Measurements from ENCODE around the gene ADCYAP1R1. TPM values are rescaled to one million over a fixed set of nuclear protein-coding genes. Genes with fewer than 3 reads are reported as not detected.

Gene ADCYAP1R1
- total RNA-seq, 2 experiments from 2014 or later: not detected

DNA sequence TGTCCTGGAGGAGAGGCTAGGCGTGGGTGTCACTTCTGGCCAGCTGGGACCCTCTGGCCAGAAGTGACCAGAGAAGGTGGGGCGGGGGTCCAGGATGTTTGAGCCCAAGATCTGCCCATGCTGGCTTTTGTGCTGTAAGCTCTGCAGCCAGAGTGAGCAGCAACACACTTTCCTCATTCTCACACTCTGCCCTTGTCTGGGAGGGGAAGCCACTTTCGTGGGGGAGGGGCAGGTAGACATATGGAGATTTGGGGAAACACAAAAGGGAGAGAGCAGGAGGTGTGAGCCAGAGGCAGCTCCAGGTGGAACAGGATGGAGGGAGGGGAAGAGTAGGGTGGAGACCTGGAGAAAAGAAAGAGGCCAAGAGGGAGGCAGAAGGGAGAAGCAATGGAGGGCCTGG is 31.5 kb upstream of the ADCYAP1R1 start:
- BruUV-seq (replicated peaks): no TSS peak
- no peaks in the 10 kb centered on the region for H3K4me1 ChIP-seq (ENCODE audit: insufficient read depth, low read length, poor library complexity, severe bottlenecking)
- CTCF ChIA-PET (ENCODE audit: unreplicated experiment): no interaction called here

GRCh38 chr7:31022117-31022516 is 30.0 kb upstream of the ADCYAP1R1 start:
- CTCF ChIA-PET (ENCODE audit: unreplicated experiment): no interaction called here
- Histone ChIP-seq H3K27ac (ENCODE audit: low read depth, low read length, poor library complexity, severe bottlenecking) (no peak overlapping the region), H3K4me1 (ENCODE audit: insufficient read depth, low read length, poor library complexity, severe bottlenecking) (no peaks in the 10 kb centered on the region), H3K36me3 (ENCODE audit: insufficient read depth, low read length) (no peaks in the 10 kb centered on the region), H4K20me1 (ENCODE audit: insufficient read depth, low read length) (no peaks in the 10 kb centered on the region), H3K4me3 (ENCODE audit: low read depth, low read length, poor library complexity, severe bottlenecking) (no peak overlapping the region), H3K79me2 (ENCODE audit: insufficient read depth, low read depth, low read length) (no peaks in the 10 kb centered on the region), H2AFZ (ENCODE audit: low read length) (no peak overlapping the region), H3K4me2 (ENCODE audit: low read length) (no peak overlapping the region), H3K9me3 (ENCODE audit: low read length) (no peaks in the 10 kb centered on the region), H3K9me2 (ENCODE audit: insufficient read depth, low read length) (no peaks in the 10 kb centered on the region)
- POLR2A ChIA-PET: no interaction called here
- BruUV-seq (replicated peaks): no TSS peak
- no peak for TF ChIP-seq EZH2phosphoT487 (IDR thresholded peaks at IDR 0.05; ENCODE audit: borderline replicate concordance, low read depth, low read length)
- TF ChIP-seq, protein P1, sequence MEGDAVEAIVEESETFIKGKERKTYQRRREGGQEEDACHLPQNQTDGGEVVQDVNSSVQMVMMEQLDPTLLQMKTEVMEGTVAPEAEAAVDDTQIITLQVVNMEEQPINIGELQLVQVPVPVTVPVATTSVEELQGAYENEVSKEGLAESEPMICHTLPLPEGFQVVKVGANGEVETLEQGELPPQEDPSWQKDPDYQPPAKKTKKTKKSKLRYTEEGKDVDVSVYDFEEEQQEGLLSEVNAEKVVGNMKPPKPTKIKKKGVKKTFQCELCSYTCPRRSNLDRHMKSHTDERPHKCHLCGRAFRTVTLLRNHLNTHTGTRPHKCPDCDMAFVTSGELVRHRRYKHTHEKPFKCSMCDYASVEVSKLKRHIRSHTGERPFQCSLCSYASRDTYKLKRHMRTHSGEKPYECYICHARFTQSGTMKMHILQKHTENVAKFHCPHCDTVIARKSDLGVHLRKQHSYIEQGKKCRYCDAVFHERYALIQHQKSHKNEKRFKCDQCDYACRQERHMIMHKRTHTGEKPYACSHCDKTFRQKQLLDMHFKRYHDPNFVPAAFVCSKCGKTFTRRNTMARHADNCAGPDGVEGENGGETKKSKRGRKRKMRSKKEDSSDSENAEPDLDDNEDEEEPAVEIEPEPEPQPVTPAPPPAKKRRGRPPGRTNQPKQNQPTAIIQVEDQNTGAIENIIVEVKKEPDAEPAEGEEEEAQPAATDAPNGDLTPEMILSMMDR (conservative IDR thresholded peaks at IDR 0.05; ENCODE audit: low read length): no peak
- intact Hi-C loops (cut with micrococcal nuclease; ENCODE audit: unreplicated experiment): no loop called here
- no peak for DNase-seq (ENCODE audit: low spot score)

More for the DNA sequence above, 31.5 kb upstream of the ADCYAP1R1 start:
- intact Hi-C loops (cut with micrococcal nuclease; ENCODE audit: unreplicated experiment): no loop called here
- H3K79me2 ChIP-seq (ENCODE audit: insufficient read depth, low read depth, low read length): no peaks in the 10 kb centered on the region
- POLR2A ChIA-PET: interaction anchor here (0.5 kb wide), 1 partner anchor 72 kb away, joined by 4 read pairs; no protein-coding TSS in a partner anchor
- TF ChIP-seq, protein P1 (conservative IDR thresholded peaks at IDR 0.05; ENCODE audit: low read length): no peak
- no peak for TF ChIP-seq EZH2phosphoT487 (IDR thresholded peaks at IDR 0.05; ENCODE audit: borderline replicate concordance, low read depth, low read length)
- H3K4me2 ChIP-seq (ENCODE audit: low read length): no peak overlapping the region
- no peak overlapping the region for H3K4me3 ChIP-seq (ENCODE audit: low read depth, low read length, poor library complexity, severe bottlenecking)
- no peaks in the 10 kb centered on the region for H3K9me2 ChIP-seq (ENCODE audit: insufficient read depth, low read length)
- no peak overlapping the region for H2AFZ ChIP-seq (ENCODE audit: low read length)
- no peak for DNase-seq (ENCODE audit: low spot score)
- no peaks in the 10 kb centered on the region for H3K36me3 ChIP-seq (ENCODE audit: insufficient read depth, low read length)
- H3K9me3 ChIP-seq (ENCODE audit: low read length): no peaks in the 10 kb centered on the region
- no peak overlapping the region for H3K27ac ChIP-seq (ENCODE audit: low read depth, low read length, poor library complexity, severe bottlenecking)
- no peaks in the 10 kb centered on the region for H4K20me1 ChIP-seq (ENCODE audit: insufficient read depth, low read length)

GRCh38 chr7:31022726-31023125 is 29.4 kb upstream of the ADCYAP1R1 start:
- H3K79me2 ChIP-seq (ENCODE audit: insufficient read depth, low read depth, low read length): no peaks in the 10 kb centered on the region
- no TSS peak for BruUV-seq (replicated peaks)
- CTCF ChIA-PET (ENCODE audit: unreplicated experiment): no interaction called here

More at GRCh38 chr7:31022726-31023125, 29.4 kb upstream of the ADCYAP1R1 start:
- POLR2A ChIA-PET: no interaction called here
- Histone ChIP-seq H3K36me3 (ENCODE audit: insufficient read depth, low read length) (no peaks in the 10 kb centered on the region), H3K4me3 (ENCODE audit: low read depth, low read length, poor library complexity, severe bottlenecking) (no peak overlapping the region), H2AFZ (ENCODE audit: low read length) (no peak overlapping the region), H3K9me3 (ENCODE audit: low read length) (no peaks in the 10 kb centered on the region), H3K9me2 (ENCODE audit: insufficient read depth, low read length) (no peaks in the 10 kb centered on the region), H3K27ac (ENCODE audit: low read depth, low read length, poor library complexity, severe bottlenecking) (no peak overlapping the region), H3K4me2 (ENCODE audit: low read length) (no peak overlapping the region), H3K4me1 (ENCODE audit: insufficient read depth, low read length, poor library complexity, severe bottlenecking) (no peaks in the 10 kb centered on the region), H4K20me1 (ENCODE audit: insufficient read depth, low read length) (no peaks in the 10 kb centered on the region)
- DNase-seq (ENCODE audit: low spot score): no peak
- intact Hi-C loops (cut with micrococcal nuclease; ENCODE audit: unreplicated experiment): no loop called here
- TF ChIP-seq, protein P1 (conservative IDR thresholded peaks at IDR 0.05; ENCODE audit: low read length): no peak
- no peak for TF ChIP-seq EZH2phosphoT487 (IDR thresholded peaks at IDR 0.05; ENCODE audit: borderline replicate concordance, low read depth, low read length)

Measured in OCI-LY7 (cell line).